Measurements from ENCODE around the gene PAX2.

- TF ChIP-seq CTCF (IDR thresholded peaks at IDR 0.05) (no peak), EP300 (IDR thresholded peaks at IDR 0.05) (no peak)
Observed at GRCh38 chr10:100775871-100776270, 30.5 kb downstream of the PAX2 start.

All from suprapubic skin (tissue), 3 donors.